DOHH2 (cell line): ENCODE results near the gene HSPE1.

Experiments
- H3F3A ChIP-seq: fragments of 200-600 bp; sonication (generic), shearing (Covaris generic); 2 replicates; pipeline ENCODE4 v1.6.0; 2016; ENCODE audit warnings: antibody characterized with exemption, mild to moderate bottlenecking; ENCODE audit not compliant: control insufficient read depth, insufficient read depth
- H3K27ac ChIP-seq: fragments of 200-600 bp; sonication (generic); 2 replicates; pipeline ENCODE4 v1.5.1; 2014; ENCODE audit warnings: low read depth, mild to moderate bottlenecking, low read length, moderate library complexity
- H3K27me3 ChIP-seq: fragments of 200-600 bp; sonication (generic); 2 replicates; pipeline ENCODE4 v1.6.1; 2014; ENCODE audit warnings: mild to moderate bottlenecking, low read length, mixed read lengths; ENCODE audit not compliant: control insufficient read depth
- H3K36me3 ChIP-seq: fragments of 200-600 bp; sonication (generic); 2 replicates; pipeline ENCODE4 v1.6.1; 2014; ENCODE audit warnings: mild to moderate bottlenecking, low read length, moderate library complexity, mixed read lengths; ENCODE audit not compliant: control insufficient read depth
- H3K4me1 ChIP-seq: fragments of 200-600 bp; sonication (generic); 2 replicates; pipeline ENCODE4 v1.6.1; 2014; ENCODE audit warnings: mild to moderate bottlenecking, low read length, mixed read lengths; ENCODE audit not compliant: control insufficient read depth
- H3K4me2 ChIP-seq: fragments of 200-600 bp; sonication (generic); 2 replicates; pipeline ENCODE4 v1.6.0; 2014; ENCODE audit warnings: mild to moderate bottlenecking, low read length, moderate library complexity
- H3K4me3 ChIP-seq: fragments of 200-600 bp; sonication (generic); 2 replicates; pipeline ENCODE4 v1.5.1; 2014; ENCODE audit warnings: mild to moderate bottlenecking, low read length, mixed read lengths
- H3K79me2 ChIP-seq: fragments of 200-600 bp; sonication (generic); 2 replicates; pipeline ENCODE4 v1.6.1; 2014; ENCODE audit warnings: mild to moderate bottlenecking, low read length, mixed read lengths; ENCODE audit not compliant: control insufficient read depth
- H3K9me2 ChIP-seq: fragments of 200-600 bp; sonication (generic); replicated peaks from 2 replicates; pipeline ENCODE4 v1.6.1; 2014; ENCODE audit warnings: mild to moderate bottlenecking, low read length, mixed read lengths; ENCODE audit not compliant: control insufficient read depth
- H3K9me3 ChIP-seq: fragments of 200-600 bp; sonication (generic); 2 replicates; pipeline ENCODE4 v1.6.1; 2014; ENCODE audit warnings: antibody characterized with exemption, low read length, mixed read lengths; ENCODE audit not compliant: control insufficient read depth, insufficient read depth
- H4K20me1 ChIP-seq: fragments of 200-600 bp; sonication (generic); 2 replicates; pipeline ENCODE4 v1.6.0; 2014; ENCODE audit warnings: low read depth, mild to moderate bottlenecking, antibody characterized with exemption, low read length, moderate library complexity; ENCODE audit not compliant: control insufficient read depth, insufficient read depth
- CTCF ChIP-seq: fragments of 200-600 bp; sonication (generic); IDR thresholded peaks from one replicate; pipeline ENCODE4 v1.5.1; 2014; ENCODE audit warnings: antibody characterized with exemption, mild to moderate bottlenecking, low read depth, low read length; ENCODE audit not compliant: poor library complexity, severe bottlenecking
- EZH2phosphoT487 ChIP-seq: fragments of 200-600 bp; sonication (generic); IDR thresholded peaks from 2 replicates; pipeline ENCODE4 v1.6.1; 2017; ENCODE audit warnings: borderline replicate concordance, mild to moderate bottlenecking, antibody characterized with exemption, low read length, moderate library complexity, mixed read lengths

Gene HSPE1

GRCh38 chr2:197453123-197453913 is 46.9 kb upstream of the HSPE1 start, which contains the start of gene COQ10B:
COQ10B (plus strand) TSS chr2:197453552; CDS start chr2:197453561, 9 bp downstream.
- Histone ChIP-seq H3K4me1 (peaks cover 17% of the 10 kb centered on the region), H3K4me2 (peak within 1 kb of the TSS; percentile 89), H3F3A (0 out of 2 replicates have a peak, but pooled peaks cover 2% of the 10 kb centered on the region), H3K9me3 (no peaks in the 10 kb centered on the region), H3K9me2 (no peaks in the 10 kb centered on the region), H3K27me3 (no peaks in the 10 kb centered on the region), H3K36me3 (peaks cover 6% of the 10 kb centered on the region), H4K20me1 (0 out of 2 replicates have a peak, but pooled peaks cover 4% of the 10 kb centered on the region), H3K27ac (peak within 1 kb of the TSS; percentile 52), H3K79me2 (peaks cover 51% of the 10 kb centered on the region), H3K4me3 (peak within 1 kb of the TSS; percentile 88)
- TF ChIP-seq CTCF (peak; percentile 41), EZH2phosphoT487 (no peak)

GRCh38 chr2:197453914-197454398 is 46.2 kb upstream of the HSPE1 start:
- H4K20me1 ChIP-seq: 0 out of 2 replicates have a peak, but pooled peaks cover 4% of the 10 kb centered on the region
- TF ChIP-seq EZH2phosphoT487: no peak
- TF ChIP-seq CTCF: no peak

GRCh38 chr2:197454923-197455322 is 45.3 kb upstream of the HSPE1 start:
- H3K4me2 ChIP-seq: peak overlapping the region; percentile 73
- no peaks in the 10 kb centered on the region for H3K27me3 ChIP-seq
- peak overlapping the region; percentile 88 for H3K4me3 ChIP-seq
- H3K27ac ChIP-seq: no peak overlapping the region
- H4K20me1 ChIP-seq: 0 out of 2 replicates have a peak, but pooled peaks cover 4% of the 10 kb centered on the region
- TF ChIP-seq EZH2phosphoT487 (no peak), CTCF (no peak)
- no peaks in the 10 kb centered on the region for H3K9me2 ChIP-seq
- peaks cover 67% of the 10 kb centered on the region for H3K79me2 ChIP-seq
- 0 out of 2 replicates have a peak, but pooled peaks cover 3% of the 10 kb centered on the region for H3F3A ChIP-seq
- no peaks in the 10 kb centered on the region for H3K9me3 ChIP-seq
- peaks cover 10% of the 10 kb centered on the region for H3K36me3 ChIP-seq
- H3K4me1 ChIP-seq: peaks cover 17% of the 10 kb centered on the region

More at GRCh38 chr2:197453914-197454398, 46.2 kb upstream of the HSPE1 start:
- Histone ChIP-seq H3K36me3 (peaks cover 6% of the 10 kb centered on the region), H3K9me3 (no peaks in the 10 kb centered on the region), H3K4me1 (peaks cover 17% of the 10 kb centered on the region), H3K9me2 (no peaks in the 10 kb centered on the region), H3K4me2 (peak overlapping the region; percentile 73), H3F3A (0 out of 2 replicates have a peak, but pooled peaks cover 3% of the 10 kb centered on the region), H3K4me3 (peak overlapping the region; percentile 88), H3K27ac (peak overlapping the region; percentile 52), H3K79me2 (peaks cover 57% of the 10 kb centered on the region), H3K27me3 (no peaks in the 10 kb centered on the region)
